SU-DHL-6 (cell line): ENCODE measurements around the gene KCNIP2.

Experiments used
- H2AFZ ChIP-seq: fragments of 200-600 bp; sonication (generic); 2 replicates; pipeline ENCODE4 v1.6.1; 2014; ENCODE audit warnings: low read depth, mild to moderate bottlenecking, moderate library complexity, mixed read lengths, antibody characterized with exemption, low read length; ENCODE audit not compliant: severe bottlenecking
- H3F3A ChIP-seq: fragments of 200-600 bp; shearing (Covaris generic); 2 replicates; pipeline ENCODE4 v1.6.0; 2016; ENCODE audit warnings: antibody characterized with exemption, mild to moderate bottlenecking; ENCODE audit not compliant: insufficient read depth
- H3K27ac ChIP-seq: fragments of 200-600 bp; sonication (generic); 2 replicates; pipeline ENCODE4 v1.5.1; 2016; ENCODE audit warnings: low read depth, mild to moderate bottlenecking, low read length, moderate library complexity, mixed read lengths
- H3K27me3 ChIP-seq: fragments of 200-600 bp; sonication (generic), shearing (Covaris generic); 2 replicates; pipeline ENCODE4 v1.6.0; 2014; ENCODE audit warnings: mild to moderate bottlenecking, low read length
- H3K36me3 ChIP-seq: fragments of 200-600 bp; sonication (generic); 2 replicates; pipeline ENCODE4 v1.6.1; 2014; ENCODE audit warnings: mild to moderate bottlenecking, low read length, mixed read lengths
- H3K4me2 ChIP-seq: fragments of 300-600, 200-600 bp; shearing (Covaris generic), sonication (generic); 2 replicates; pipeline ENCODE4 v1.6.0; 2014; ENCODE audit warnings: low read length, low read depth, mild to moderate bottlenecking; ENCODE audit not compliant: poor library complexity, severe bottlenecking
- H3K4me3 ChIP-seq: fragments of 200-600 bp; sonication (generic); 2 replicates; pipeline ENCODE4 v1.5.1; 2014; ENCODE audit warnings: antibody characterized with exemption, low read length, mild to moderate bottlenecking, mixed read lengths; ENCODE audit not compliant: insufficient read depth, poor library complexity, severe bottlenecking
- H3K79me2 ChIP-seq: fragments of 200-600 bp; sonication (generic); 2 replicates; pipeline ENCODE4 v1.6.1; 2014; ENCODE audit warnings: mild to moderate bottlenecking, low read length, moderate library complexity; ENCODE audit not compliant: insufficient read depth
- H3K9ac ChIP-seq: fragments of 200-600 bp; sonication (generic); 2 replicates; pipeline ENCODE4 v1.7.0; 2014; ENCODE audit warnings: mild to moderate bottlenecking, low read length
- H3K9me2 ChIP-seq: fragments of 200-600 bp; sonication (generic); replicated peaks from 2 replicates; pipeline ENCODE4 v1.6.1; 2014; ENCODE audit warnings: low read length; ENCODE audit not compliant: insufficient read depth
- H3K9me3 ChIP-seq: fragments of 200-600 bp; sonication (generic); 2 replicates; pipeline ENCODE4 v1.6.1; 2014; ENCODE audit warnings: low read length, mixed read lengths; ENCODE audit not compliant: insufficient read depth
- H4K20me1 ChIP-seq: fragments of 200-600 bp; sonication (generic); 2 replicates; pipeline ENCODE4 v1.6.1; 2014; ENCODE audit warnings: low read depth, mild to moderate bottlenecking, antibody characterized with exemption, low read length, moderate library complexity, mixed read lengths
- EZH2phosphoT487 ChIP-seq: fragments of 200-600 bp; sonication (generic), shearing (Covaris generic); conservative IDR thresholded peaks from 2 replicates; pipeline ENCODE4 v1.6.1; 2018; ENCODE audit warnings: mild to moderate bottlenecking, antibody characterized with exemption, low read length, moderate library complexity, mixed read lengths
- TF ChIP-seq, protein P1 (sequence below): fragments of 200-600 bp; sonication (generic); IDR thresholded peaks from one replicate; pipeline ENCODE4 v1.5.1; 2017; ENCODE audit warnings: antibody characterized with exemption, mild to moderate bottlenecking, low read length, moderate library complexity; ENCODE audit not compliant: insufficient read depth, poor library complexity, severe bottlenecking

Gene KCNIP2

DNA sequence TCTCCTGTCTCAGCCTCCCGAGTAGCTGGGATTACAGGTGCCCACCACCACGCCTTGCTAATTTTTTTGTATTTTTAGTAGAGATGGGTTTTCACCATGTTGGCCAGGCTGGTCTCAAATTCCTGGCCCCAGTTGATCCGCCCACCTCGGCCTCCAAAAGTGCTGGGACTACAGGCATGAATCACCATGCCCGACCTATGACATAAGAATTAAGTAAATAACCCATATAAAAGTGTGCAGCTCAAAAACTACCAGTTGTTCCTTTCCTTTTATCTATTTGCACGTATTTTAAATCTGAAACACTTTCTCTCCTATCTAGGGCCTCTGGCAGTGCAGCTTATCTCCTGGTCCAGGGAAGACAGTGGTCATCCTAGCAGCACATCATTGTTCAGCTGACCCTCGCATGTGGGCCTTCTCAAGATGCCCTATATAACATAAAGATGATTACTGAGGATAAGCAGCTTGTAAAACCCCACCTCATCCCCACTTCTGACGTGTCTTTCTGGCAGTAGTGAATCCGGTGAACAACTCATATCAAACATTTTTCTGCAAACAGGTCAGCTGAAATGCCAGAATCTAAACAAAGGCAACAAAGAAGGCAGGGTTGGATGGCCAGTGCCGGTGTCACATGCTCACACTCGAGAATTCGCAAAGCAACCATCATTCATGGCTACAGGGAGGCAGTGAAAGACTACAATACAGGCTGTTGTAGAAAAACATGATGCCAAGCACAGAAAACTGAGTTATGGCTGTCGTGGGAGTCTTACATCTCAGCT lies 36.0 kb upstream of the KCNIP2 start:
- TF ChIP-seq EZH2phosphoT487 = no peak
- TF ChIP-seq, protein P1, sequence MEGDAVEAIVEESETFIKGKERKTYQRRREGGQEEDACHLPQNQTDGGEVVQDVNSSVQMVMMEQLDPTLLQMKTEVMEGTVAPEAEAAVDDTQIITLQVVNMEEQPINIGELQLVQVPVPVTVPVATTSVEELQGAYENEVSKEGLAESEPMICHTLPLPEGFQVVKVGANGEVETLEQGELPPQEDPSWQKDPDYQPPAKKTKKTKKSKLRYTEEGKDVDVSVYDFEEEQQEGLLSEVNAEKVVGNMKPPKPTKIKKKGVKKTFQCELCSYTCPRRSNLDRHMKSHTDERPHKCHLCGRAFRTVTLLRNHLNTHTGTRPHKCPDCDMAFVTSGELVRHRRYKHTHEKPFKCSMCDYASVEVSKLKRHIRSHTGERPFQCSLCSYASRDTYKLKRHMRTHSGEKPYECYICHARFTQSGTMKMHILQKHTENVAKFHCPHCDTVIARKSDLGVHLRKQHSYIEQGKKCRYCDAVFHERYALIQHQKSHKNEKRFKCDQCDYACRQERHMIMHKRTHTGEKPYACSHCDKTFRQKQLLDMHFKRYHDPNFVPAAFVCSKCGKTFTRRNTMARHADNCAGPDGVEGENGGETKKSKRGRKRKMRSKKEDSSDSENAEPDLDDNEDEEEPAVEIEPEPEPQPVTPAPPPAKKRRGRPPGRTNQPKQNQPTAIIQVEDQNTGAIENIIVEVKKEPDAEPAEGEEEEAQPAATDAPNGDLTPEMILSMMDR = no peak
- H3K4me3 ChIP-seq = no peak overlapping the region
- no peaks in the 10 kb centered on the region for H3K27me3 ChIP-seq
- H3K79me2 ChIP-seq = no peaks in the 10 kb centered on the region
- no peaks in the 10 kb centered on the region for H3K36me3 ChIP-seq
- H3K9me3 ChIP-seq = no peaks in the 10 kb centered on the region
- no peak overlapping the region for H2AFZ ChIP-seq
- no peak overlapping the region for H3K4me2 ChIP-seq
- no peaks in the 10 kb centered on the region for H4K20me1 ChIP-seq
- no peaks in the 10 kb centered on the region for H3F3A ChIP-seq
- H3K27ac ChIP-seq = no peak overlapping the region
- H3K9ac ChIP-seq = no peak overlapping the region
- no peaks in the 10 kb centered on the region for H3K9me2 ChIP-seq

DNA sequence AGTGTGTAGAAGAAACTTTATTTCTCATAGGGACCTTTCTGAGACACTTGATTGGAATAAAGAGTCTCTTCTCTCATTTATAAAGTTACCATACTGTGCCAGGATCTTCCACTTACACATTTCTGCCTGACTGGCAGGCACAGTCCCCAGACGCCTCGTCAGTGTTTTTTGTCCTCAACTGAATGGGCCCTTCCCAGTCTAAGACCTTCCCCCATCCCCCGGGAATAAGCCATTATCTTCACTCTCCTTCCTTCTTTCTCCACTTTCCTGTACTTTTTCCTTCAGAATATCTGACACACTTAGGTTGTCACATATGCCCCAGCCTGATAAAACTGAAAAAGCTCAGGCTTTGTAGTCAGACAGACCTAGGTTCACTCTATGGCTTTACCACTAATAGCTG lies 35.3 kb upstream of the KCNIP2 start:
- TF ChIP-seq, protein P1 = no peak
- TF ChIP-seq EZH2phosphoT487 = no peak
- Histone ChIP-seq H3K79me2 (no peaks in the 10 kb centered on the region), H3K9ac (no peak overlapping the region), H3F3A (no peaks in the 10 kb centered on the region), H2AFZ (no peak overlapping the region), H3K4me2 (no peak overlapping the region), H3K27ac (no peak overlapping the region), H4K20me1 (no peaks in the 10 kb centered on the region), H3K27me3 (no peaks in the 10 kb centered on the region), H3K9me2 (no peaks in the 10 kb centered on the region), H3K9me3 (no peaks in the 10 kb centered on the region), H3K36me3 (no peaks in the 10 kb centered on the region), H3K4me3 (no peak overlapping the region)

DNA sequence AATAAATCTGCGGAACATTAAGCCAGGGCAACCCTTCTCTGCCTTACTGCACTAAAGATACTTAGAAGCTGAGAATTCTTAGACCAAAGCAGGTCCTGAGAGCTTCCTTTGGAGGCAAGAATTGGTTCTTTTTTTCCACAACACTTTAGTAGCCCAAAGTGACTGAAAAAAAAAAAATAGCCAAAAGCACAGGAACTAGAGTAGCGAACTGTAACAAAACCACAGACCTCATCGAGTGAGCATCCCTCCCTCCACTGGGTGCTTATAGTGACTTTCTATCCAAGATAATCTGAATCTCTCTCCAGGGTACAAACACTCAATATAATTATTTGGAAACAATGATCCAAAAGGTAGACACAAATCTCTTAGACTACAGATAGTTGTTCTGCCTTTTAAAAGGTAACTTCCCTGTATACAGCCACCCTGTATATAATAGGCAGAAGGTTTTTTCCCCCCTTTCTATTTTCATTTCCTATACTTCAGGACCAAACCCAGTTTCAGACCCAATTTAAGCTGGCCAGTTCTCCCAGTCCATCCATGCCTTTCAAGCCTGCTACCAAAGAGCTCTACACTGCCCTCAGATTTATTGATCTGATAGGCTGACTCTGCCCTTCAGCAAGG lies 31.6 kb upstream of the KCNIP2 start:
- no peaks in the 10 kb centered on the region for H3K9me2 ChIP-seq
- no peaks in the 10 kb centered on the region for H3K79me2 ChIP-seq
- H4K20me1 ChIP-seq = no peaks in the 10 kb centered on the region
- no peak overlapping the region for H2AFZ ChIP-seq
- no peaks in the 10 kb centered on the region for H3K27me3 ChIP-seq
- no peak overlapping the region for H3K4me2 ChIP-seq
- TF ChIP-seq, protein P1 = no peak
- no peak overlapping the region for H3K9ac ChIP-seq
- H3F3A ChIP-seq = no peaks in the 10 kb centered on the region
- H3K9me3 ChIP-seq = no peaks in the 10 kb centered on the region
- H3K27ac ChIP-seq = no peak overlapping the region
- H3K4me3 ChIP-seq = no peak overlapping the region
- H3K36me3 ChIP-seq = no peaks in the 10 kb centered on the region
